Natural killer cell (primary cell): ENCODE data around the gene GRK2. TPM values are rescaled to one million over a fixed set of nuclear protein-coding genes. Genes with fewer than 3 reads are reported as not detected.
"Not testable (repeated sequence)": the region's sequence is repeated elsewhere in the genome, so short reads cannot be mapped to it uniquely, and the experiment has no call there.

ENCODE experiments used
- ATAC-seq, 3 donors: fragments of 150-1000 bp in 2 of 3; fragments of 200-7000 bp in 1 of 3; cut with Tn5 transposase; 1 replicate in 1 of 3; 2 replicates in 2 of 3; pipeline ENCODE4 v1.10.0; 2021; ENCODE audit warnings: mild to moderate bottlenecking in 2 of 3, moderate library complexity in 2 of 3
- DNase-seq, 2 donors: peaks; one replicate each; pipeline versions ENCODE4 v3.0.0 to v3.0.0-alpha.2; 2013 to 2021; ENCODE audit warnings: mixed read lengths in 1 of 2
- H3K27ac ChIP-seq: one replicate; pipeline ENCODE4 v1.5.1; 2013; ENCODE audit warnings: mild to moderate bottlenecking, low read length
- H3K27me3 ChIP-seq: one replicate; pipeline ENCODE4 v1.6.1; 2013; ENCODE audit warnings: low read length; ENCODE audit not compliant: control insufficient read depth, insufficient read depth
- H3K36me3 ChIP-seq: one replicate; pipeline ENCODE4 v1.6.1; 2013; ENCODE audit warnings: low read length; ENCODE audit not compliant: control insufficient read depth, insufficient read depth
- H3K4me1 ChIP-seq: one replicate; pipeline ENCODE4 v1.6.1; 2013; ENCODE audit warnings: low read length; ENCODE audit not compliant: control insufficient read depth, insufficient read depth
- H3K4me3 ChIP-seq: one replicate; pipeline ENCODE4 v1.5.1; 2013; ENCODE audit warnings: low read length
- H3K9me3 ChIP-seq: one replicate; pipeline ENCODE4 v1.6.1; 2013; ENCODE audit warnings: low read length; ENCODE audit not compliant: control insufficient read depth, insufficient read depth
- H3K27ac Mint-ChIP-seq, 2 donors: one replicate each; pipeline ENCODE4 v1.8.0; 2022; ENCODE audit warnings: mild to moderate bottlenecking in 2 of 2, mixed read lengths in 2 of 2, moderate library complexity in 1 of 2
- H3K27me3 Mint-ChIP-seq, 2 donors: one replicate each; pipeline ENCODE4 v1.8.0; 2022; ENCODE audit warnings: low read depth in 2 of 2, mixed read lengths in 2 of 2
- H3K36me3 Mint-ChIP-seq: one replicate; pipeline ENCODE4 v1.8.0; 2022; ENCODE audit warnings: mixed read lengths
- H3K4me1 Mint-ChIP-seq, 2 donors: one replicate each; pipeline ENCODE4 v1.8.0; 2022; ENCODE audit warnings: mixed read lengths in 2 of 2
- H3K4me3 Mint-ChIP-seq: one replicate; pipeline ENCODE4 v1.8.0; 2022; ENCODE audit warnings: mild to moderate bottlenecking, moderate library complexity, mixed read lengths
- H3K9me3 Mint-ChIP-seq, 2 donors: one replicate each; pipeline ENCODE4 v1.8.0; 2022; ENCODE audit warnings: mixed read lengths in 2 of 2
- CTCF ChIP-seq: fragments of 200-600 bp; IDR thresholded peaks from one replicate; pipeline ENCODE4 v1.8.0; 2022; ENCODE audit warnings: antibody characterized with exemption
- WGBS: methylation state at CpG from one replicate; pipeline ENCODE4 v1.1.7; 2013; ENCODE audit warnings: missing lambda C conversion rate; ENCODE audit not compliant: insufficient coverage; 5-methylcytosine and 5-hydroxymethylcytosine counted together
- intact Hi-C: fragments of 100-400 bp; cut with micrococcal nuclease; formaldehyde crosslinking; loops from one replicate; pipeline ENCODE4 v1.14.2; 2022
- total RNA-seq, 4 donors: library from RNA; stranded (reverse); fragments of 120-200 nt in 1 of 4; gene quantifications; one replicate each; pipeline versions ENCODE4 v1.2.3 to v1.2.4, GENCODE V29; 2013 to 2022

GRK2 gene
- total RNA-seq, 3 donors from 2014 or later (not counting 1 experiment from before 2014, with no cell fraction given) = 390 to 482 (median 441) TPM

DNA sequence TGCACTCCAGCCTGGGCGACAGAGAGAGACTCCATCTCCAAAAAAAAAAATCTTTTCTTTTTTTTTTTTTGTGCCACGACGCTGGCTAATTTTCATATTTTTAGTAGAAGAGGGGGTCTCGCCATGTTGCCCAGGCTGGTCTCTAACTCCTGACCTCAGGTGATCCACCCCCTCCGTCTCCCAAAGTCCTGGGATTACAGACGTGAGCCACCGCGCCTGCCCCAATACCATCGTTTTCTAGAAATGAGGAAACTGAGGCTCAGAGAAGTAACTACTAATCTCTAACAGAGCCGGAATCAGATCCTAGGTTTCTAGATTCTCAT, 50.6 kb downstream of the GRK2 start:
- intact Hi-C loops = loop anchor here (1.0 to 2.0 kb wide), 5 partner anchors 28 to 55 kb away; partner anchors contain the start of genes ANKRD13D and POLD4
- peak overlapping the region; percentile 61 for H3K4me3 ChIP-seq
- no peaks in the 10 kb centered on the region for H3K27me3 ChIP-seq
- Mint-ChIP-seq H3K4me3 (peak overlapping the region; percentile 100), H3K27ac (peak overlapping the region; percentile 94 to 97), H3K36me3 (no peaks in the 10 kb centered on the region), H3K27me3 (peaks cover 0 to 11% of the 10 kb centered on the region in 2 donors), H3K4me1 (peaks cover 27 to 34% of the 10 kb centered on the region in 2 donors), H3K9me3 (no peaks in the 10 kb centered on the region)
- ATAC-seq (no peak), DNase-seq (no peak)
- H3K36me3 ChIP-seq = no peaks in the 10 kb centered on the region
- no peak for TF ChIP-seq CTCF
- H3K4me1 ChIP-seq = peaks cover 37% of the 10 kb centered on the region
- H3K9me3 ChIP-seq = no peaks in the 10 kb centered on the region
- peak overlapping the region; percentile 68 for H3K27ac ChIP-seq
- under 1% methylated on average over 10 of the region's 10 CpGs for WGBS

GRCh38 chr11:67317205-67317887, 51.1 kb downstream of the GRK2 start:
- Histone ChIP-seq H3K27me3 (no peaks in the 10 kb centered on the region), H3K4me1 (peaks cover 32% of the 10 kb centered on the region), H3K36me3 (no peaks in the 10 kb centered on the region), H3K27ac (peak overlapping the region; percentile 68), H3K9me3 (no peaks in the 10 kb centered on the region), H3K4me3 (peak overlapping the region; percentile 61)
- DNase-seq (peak; percentile 98 to 99), ATAC-seq (peak; percentile 88 to 94 (median 90))
- H3K36me3 Mint-ChIP-seq = no peaks in the 10 kb centered on the region
- intact Hi-C loops = loop anchor here (1.0 to 2.0 kb wide), 5 partner anchors 29 to 55 kb away; partner anchors contain the start of genes ANKRD13D and POLD4
- H3K27me3 Mint-ChIP-seq = peaks cover 0 to 11% of the 10 kb centered on the region in 2 donors
- peak overlapping the region; percentile 100 for H3K4me3 Mint-ChIP-seq
- peak overlapping the region; percentile 94 to 97 for H3K27ac Mint-ChIP-seq
- WGBS = under 1% methylated on average over 55 of the region's 55 CpGs
- peak; percentile 78 for TF ChIP-seq CTCF
- H3K9me3 Mint-ChIP-seq = no peaks in the 10 kb centered on the region
- H3K4me1 Mint-ChIP-seq = peaks cover 25 to 33% of the 10 kb centered on the region in 2 donors

- intact Hi-C loops = loop anchor here (1.0 to 2.0 kb wide), 6 partner anchors 17 to 56 kb away; partner anchors contain the start of genes ANKRD13D and POLD4
- peaks cover 25% of the 10 kb centered on the region for H3K4me1 ChIP-seq
- TF ChIP-seq CTCF = no peak
- no peaks in the 10 kb centered on the region for H3K27me3 ChIP-seq
- H3K9me3 Mint-ChIP-seq = no peaks in the 10 kb centered on the region
- no peaks in the 10 kb centered on the region for H3K36me3 Mint-ChIP-seq
- no peaks in the 10 kb centered on the region for H3K9me3 ChIP-seq
- H3K27ac ChIP-seq = peak overlapping the region; percentile 68
- H3K4me1 Mint-ChIP-seq = peaks cover 21 to 26% of the 10 kb centered on the region in 2 donors
- peak overlapping the region; percentile 94 to 97 for H3K27ac Mint-ChIP-seq
- H3K36me3 ChIP-seq = no peaks in the 10 kb centered on the region
- H3K4me3 ChIP-seq = peak overlapping the region; percentile 61
- under 1% methylated on average over 53 of the region's 53 CpGs for WGBS
- H3K27me3 Mint-ChIP-seq = peaks cover 0 to 11% of the 10 kb centered on the region in 2 donors
- ATAC-seq (no peak), DNase-seq (no peak)
- peak overlapping the region; percentile 100 for H3K4me3 Mint-ChIP-seq
Measured at GRCh38 chr11:67317888-67318555, 51.7 kb downstream of the GRK2 start.

- ATAC-seq, DNase-seq, H3K27me3 ChIP-seq, H3K36me3 Mint-ChIP-seq, H3K36me3 ChIP-seq, H3K4me3 ChIP-seq, H3K9me3 ChIP-seq, H3K9me3 Mint-ChIP-seq, H3K27ac ChIP-seq: not testable (repeated sequence)
- peaks cover 13 to 19% of the 10 kb centered on the region in 2 donors for H3K4me1 Mint-ChIP-seq
- peak overlapping the region; percentile 94 to 97 for H3K27ac Mint-ChIP-seq
- WGBS = 95% methylated on average over 12 of the region's 12 CpGs
- H3K4me1 ChIP-seq = peaks cover 18% of the 10 kb centered on the region
- peaks cover 0 to 11% of the 10 kb centered on the region in 2 donors for H3K27me3 Mint-ChIP-seq
- peak overlapping the region; percentile 67 for H3K4me3 Mint-ChIP-seq
- intact Hi-C loops = loop anchor here (1.0 kb wide), 1 partner anchor 16 kb away; no protein-coding TSS in a partner anchor
Measured at GRCh38 chr11:67318876-67319275, 52.6 kb downstream of the GRK2 start.
